Activated CD4-positive, CD25-positive, alpha-beta regulatory T cell treated with anti-CD3 and anti-CD28 coated beads, Interleukin-2, amount 50 U/mL, for 72 hours (primary cell): ENCODE measurements around the gene TPP2.

ENCODE experiments used
- DNase-seq: peaks from one replicate; pipeline ENCODE4 v3.0.0; 2021

TPP2 gene

GRCh38 chr13:102658660-102659059, 61.9 kb downstream of the TPP2 start:
- DNase-seq, result no peak

GRCh38 chr13:102659168-102659713, 62.5 kb downstream of the TPP2 start:
- DNase-seq, result no peak

- DNase-seq, result no peak
Observed at GRCh38 chr13:102667023-102667422, 70.2 kb downstream of the TPP2 start.

- DNase-seq, result no peak
Observed at GRCh38 chr13:102667911-102668310, 71.1 kb downstream of the TPP2 start.

GRCh38 chr13:102670130-102670529, 73.3 kb downstream of the TPP2 start:
- DNase-seq, result no peak

- no peak for DNase-seq
Observed at GRCh38 chr13:102675115-102675514, 78.3 kb downstream of the TPP2 start.

GRCh38 chr13:102677122-102677521, 80.3 kb downstream of the TPP2 start:
- no peak for DNase-seq

- no peak for DNase-seq
Observed at GRCh38 chr13:102678339-102679107, 81.7 kb downstream of the TPP2 start.

- DNase-seq, result no peak
Observed at GRCh38 chr13:102679449-102680132, 82.8 kb downstream of the TPP2 start.

GRCh38 chr13:102680133-102680717, 83.4 kb downstream of the TPP2 start:
- DNase-seq, result no peak

GRCh38 chr13:102680842-102681740, 84.3 kb downstream of the TPP2 start:
- no peak for DNase-seq

- no peak for DNase-seq
Observed at GRCh38 chr13:102682211-102682610, 85.4 kb downstream of the TPP2 start.

- no peak for DNase-seq
Observed at GRCh38 chr13:102682727-102683126, 85.9 kb downstream of the TPP2 start.

- no peak for DNase-seq
Observed at GRCh38 chr13:102683637-102684036, 86.9 kb downstream of the TPP2 start.

- DNase-seq, result no peak
Observed at GRCh38 chr13:102686024-102686423, 89.2 kb downstream of the TPP2 start.

- no peak for DNase-seq
Observed at GRCh38 chr13:102687520-102687919, 90.7 kb downstream of the TPP2 start.

GRCh38 chr13:102688306-102688973, 91.7 kb downstream of the TPP2 start:
- DNase-seq, result no peak

- DNase-seq, result no peak
Observed at GRCh38 chr13:102690883-102691282, 94.1 kb downstream of the TPP2 start.

GRCh38 chr13:102692491-102692826, 95.7 kb downstream of the TPP2 start:
- no peak for DNase-seq

GRCh38 chr13:102693250-102693649, 96.5 kb downstream of the TPP2 start:
- no peak for DNase-seq

- no peak for DNase-seq
Observed at GRCh38 chr13:102693776-102694175, 97.0 kb downstream of the TPP2 start.

GRCh38 chr13:102694937-102695336, 98.2 kb downstream of the TPP2 start, which contains the start of gene METTL21C:
TSS of gene METTL21C (minus strand) at chr13:102695044. CDS start at chr13:102694498, 546 bp downstream.
- DNase-seq, result no peak
